IMR-90 (cell line): ENCODE data around the gene OST4. TPM values are rescaled to one million over a fixed set of nuclear protein-coding genes. Genes with fewer than 3 reads are reported as not detected.
"Not testable (repeated sequence)": the region's sequence is repeated elsewhere in the genome, so short reads cannot be mapped to it uniquely, and the experiment has no call there.

Experiments used
- ATAC-seq: fragments of 200-7000 bp; cut with Tn5 transposase; 2 replicates; pipeline ENCODE4 v1.9.1; 2020; ENCODE audit warnings: low read depth, mild to moderate bottlenecking, moderate library complexity
- BruUV-seq: library from RNA; stranded (reverse); fragments of 400-500 nt; replicated peaks from 2 replicates; lab custom pipeline; 2021; lab: Mats Ljungman, UMichigan
- CTCF ChIA-PET: fragments of 300-600 bp; formaldehyde crosslinking; extraction: SDS; loops from one replicate; lab custom pipeline; 2021; ENCODE audit warnings: antibody characterized with exemption; lab: Yijun Ruan, JAX
- POLR2A ChIA-PET: fragments of 300-600 bp; sonication (Branson Sonifier 250); formaldehyde crosslinking; loops from one replicate; lab custom pipeline; 2022; ENCODE audit warnings: antibody characterized with exemption; ENCODE audit not compliant: unreplicated experiment; lab: Charles Lee
- DNase-seq: peaks from one replicate; pipeline ENCODE4 v3.0.0; 2013
- H2AFZ ChIP-seq: replicated peaks from 2 replicates; pipeline ENCODE3; 2013; ENCODE audit warnings: low read length, mild to moderate bottlenecking; ENCODE audit not compliant: poor library complexity
- H2AK5ac ChIP-seq: 2 replicates; pipeline ENCODE4 v1.6.1; 2013; ENCODE audit warnings: low read depth, low read length, inconsistent platforms
- H2AK9ac ChIP-seq: replicated peaks from 2 replicates; pipeline ENCODE3; 2013; ENCODE audit warnings: mild to moderate bottlenecking, low read depth, low read length, moderate library complexity; ENCODE audit not compliant: poor library complexity
- H2BK120ac ChIP-seq: 2 replicates; pipeline ENCODE4 v1.6.1; 2013; ENCODE audit warnings: low read depth, low read length, inconsistent platforms
- H2BK15ac ChIP-seq: 3 replicates; pipeline ENCODE4 v1.6.1; 2013; ENCODE audit warnings: low read depth, low read length, inconsistent platforms
- H2BK20ac ChIP-seq: 2 replicates; pipeline ENCODE4 v1.6.1; 2013; ENCODE audit warnings: low read depth, mild to moderate bottlenecking, inconsistent platforms, low read length, moderate library complexity
- H2BK5ac ChIP-seq: 2 replicates; pipeline ENCODE4 v1.6.1; 2013; ENCODE audit warnings: mild to moderate bottlenecking, low read depth, low read length, inconsistent platforms; ENCODE audit not compliant: poor library complexity, severe bottlenecking
- H3K14ac ChIP-seq: replicated peaks from 2 replicates; pipeline ENCODE4 v1.6.1; 2013; ENCODE audit warnings: low read depth, low read length, inconsistent platforms
- H3K18ac ChIP-seq: 2 replicates; pipeline ENCODE4 v1.6.1; 2013; ENCODE audit warnings: low read depth, low read length, control low read depth
- H3K23ac ChIP-seq: 2 replicates; pipeline ENCODE4 v1.6.1; 2013; ENCODE audit warnings: low read depth, low read length, inconsistent platforms
- H3K27ac ChIP-seq: 2 replicates; pipeline ENCODE4 v1.5.1; 2013; ENCODE audit warnings: mild to moderate bottlenecking, control low read depth, low read length; ENCODE audit not compliant: insufficient read depth
- H3K27me3 ChIP-seq: 2 replicates; pipeline ENCODE4 v1.6.1; 2013; ENCODE audit warnings: low read length; ENCODE audit not compliant: control insufficient read depth, insufficient read depth
- H3K36me3 ChIP-seq: 2 replicates; pipeline ENCODE4 v1.6.1; 2013; ENCODE audit warnings: low read length, mixed read lengths; ENCODE audit not compliant: control insufficient read depth, insufficient read depth
- H3K4ac ChIP-seq: 2 replicates; pipeline ENCODE4 v1.6.1; 2013; ENCODE audit warnings: low read depth, low read length, inconsistent platforms
- H3K4me1 ChIP-seq: 2 replicates; pipeline ENCODE4 v1.6.1; 2013; ENCODE audit warnings: low read length, mixed read lengths; ENCODE audit not compliant: control insufficient read depth, insufficient read depth
- H3K4me2 ChIP-seq: 2 replicates; pipeline ENCODE4 v1.6.1; 2013; ENCODE audit warnings: low read depth, mild to moderate bottlenecking, control low read depth, low read length, moderate library complexity
- H3K4me3 ChIP-seq: 2 replicates; pipeline ENCODE4 v1.5.1; 2013; ENCODE audit warnings: low read depth, mild to moderate bottlenecking, control low read depth, low read length, moderate library complexity; ENCODE audit not compliant: insufficient read depth
- H3K56ac ChIP-seq: 2 replicates; pipeline ENCODE4 v1.6.1; 2013; ENCODE audit warnings: low read length, inconsistent platforms; ENCODE audit not compliant: insufficient read depth; ENCODE audit errors: extremely low read depth
- H3K79me1 ChIP-seq, 2 experiments: 2 replicates each; pipeline ENCODE4 v1.6.1; 2013; ENCODE audit warnings: low read length in 2 of 2, inconsistent platforms in 1 of 2, low read depth in 1 of 2
- H3K9ac ChIP-seq: 2 replicates; pipeline ENCODE4 v1.6.1; 2013; ENCODE audit warnings: low read depth, low read length, control low read depth
- H3K9me1 ChIP-seq: 2 replicates; pipeline ENCODE4 v1.6.1; 2013; ENCODE audit warnings: low read length, inconsistent platforms; ENCODE audit not compliant: insufficient read depth
- H3K9me3 ChIP-seq: 2 replicates; pipeline ENCODE4 v1.6.1; 2013; ENCODE audit warnings: low read length; ENCODE audit not compliant: control insufficient read depth, insufficient read depth
- H4K20me1 ChIP-seq: 2 replicates; pipeline ENCODE4 v1.6.1; 2013; ENCODE audit warnings: low read length, inconsistent platforms; ENCODE audit not compliant: insufficient read depth
- H4K5ac ChIP-seq: 2 replicates; pipeline ENCODE4 v1.6.1; 2013; ENCODE audit warnings: mild to moderate bottlenecking, low read depth, low read length, control low read depth
- H4K8ac ChIP-seq, 2 experiments: 2 replicates each; pipeline ENCODE4 v1.6.1; 2013; ENCODE audit warnings: low read depth in 2 of 2, low read length in 2 of 2, control low read depth in 1 of 2, inconsistent platforms in 1 of 2
- H4K91ac ChIP-seq: 2 replicates; pipeline ENCODE4 v1.6.1; 2013; ENCODE audit warnings: low read depth, low read length, inconsistent platforms; ENCODE audit not compliant: insufficient read depth
- WGBS, 2 experiments: methylation state at CpG; one replicate each; pipeline versions ENCODE4 v1.1.5 to v1.1.7; 2013; ENCODE audit warnings: missing lambda C conversion rate in 2 of 2; ENCODE audit not compliant: insufficient read length in 1 of 2; ENCODE audit errors: extremely low coverage in 2 of 2; 5-methylcytosine and 5-hydroxymethylcytosine counted together
- dilution Hi-C: fragments of 300-500 bp; cut with HindIII; formaldehyde crosslinking; loops from one replicate; pipeline ENCODE4 v1.14.3; 2018; ENCODE audit warnings: low sequenced_read_pairs; ENCODE audit not compliant: unreplicated experiment
- in situ Hi-C: fragments of 300-500 bp; cut with MboI; formaldehyde crosslinking; loops from 3 replicates; pipeline ENCODE4 v1.14.3; 2019; ENCODE audit warnings: low sequenced_read_pairs, inconsistent platforms, mixed read lengths
- intact Hi-C: fragments of 100-400 bp; cut with micrococcal nuclease; formaldehyde crosslinking; loops from 2 replicates; pipeline ENCODE4 v1.10.0; 2022
- polyA plus RNA-seq, 3 experiments: library from polyadenylated mRNA; depleted of rRNA; stranded (reverse); fragments of >200 nt; gene quantifications; 2 replicates each; pipeline ENCODE4 v1.2.3, GENCODE V29; 2012; ENCODE audit warnings: low replicate concordance in 1 of 3
- total RNA-seq: library from RNA; depleted of rRNA; stranded (reverse); fragments of >200 nt; gene quantifications from 2 replicates; pipeline ENCODE4 v1.2.3, GENCODE V29; 2012

The OST4 gene
- total and polyA plus RNA-seq, 2 of the 4 experiments (the other 2 are of a cell fraction) = 386 to 806 TPM

- CTCF ChIA-PET = interaction anchor here (0.7 kb wide), 1 partner anchor 10 kb away, joined by 3 read pairs; no protein-coding TSS in a partner anchor
- H4K8ac ChIP-seq, intact Hi-C loops, H3K36me3 ChIP-seq, H3K4me1 ChIP-seq, H2AFZ ChIP-seq, H3K56ac ChIP-seq, H2BK20ac ChIP-seq, H2BK5ac ChIP-seq, in situ Hi-C loops, H4K91ac ChIP-seq, H2AK9ac ChIP-seq, H4K20me1 ChIP-seq, H3K23ac ChIP-seq, H3K9ac ChIP-seq, POLR2A ChIA-PET, dilution Hi-C loops, H3K9me1 ChIP-seq, H3K4me2 ChIP-seq, BruUV-seq, H3K27ac ChIP-seq, H3K9me3 ChIP-seq, H4K5ac ChIP-seq, DNase-seq, H3K14ac ChIP-seq, H2AK5ac ChIP-seq, H3K4ac ChIP-seq, H3K79me1 ChIP-seq, ATAC-seq, H3K4me3 ChIP-seq, H2BK120ac ChIP-seq, H2BK15ac ChIP-seq, H3K18ac ChIP-seq: not testable (repeated sequence)
- H3K27me3 ChIP-seq = peaks cover 38% of the 10 kb centered on the region
- WGBS, 2 experiments = 71% methylated on average over 8 of the region's 49 CpGs; no CpG with 5 or more reads in 1 of the 2 experiments
Observed at GRCh38 chr2:27111392-27112078, 40.1 kb upstream of the OST4 start.

- H2AFZ ChIP-seq, H4K5ac ChIP-seq, H3K79me1 ChIP-seq, POLR2A ChIA-PET, H3K9me3 ChIP-seq, CTCF ChIA-PET, H2AK5ac ChIP-seq, H2BK5ac ChIP-seq, H2BK120ac ChIP-seq, dilution Hi-C loops, H3K9me1 ChIP-seq, H4K8ac ChIP-seq, H3K4me2 ChIP-seq, H2BK20ac ChIP-seq, H4K91ac ChIP-seq, H3K4me1 ChIP-seq, ATAC-seq, in situ Hi-C loops, H3K27ac ChIP-seq, H2BK15ac ChIP-seq, BruUV-seq, H3K9ac ChIP-seq, intact Hi-C loops, H3K4ac ChIP-seq, H3K14ac ChIP-seq, H3K56ac ChIP-seq, H2AK9ac ChIP-seq, DNase-seq, H3K23ac ChIP-seq, H3K4me3 ChIP-seq, H4K20me1 ChIP-seq, H3K18ac ChIP-seq, H3K36me3 ChIP-seq: not testable (repeated sequence)
- H3K27me3 ChIP-seq = peaks cover 41% of the 10 kb centered on the region
- 82% methylated on average over 9 of the region's 24 CpGs; no CpG with 5 or more reads in 1 of the 2 experiments for WGBS, 2 experiments
Observed at GRCh38 chr2:27110603-27111352, 39.3 kb upstream of the OST4 start.
